Measurements from ENCODE around the gene SZT2.
A peak's percentile ranks its signal among the peaks of the same experiment; 100 is the strongest.
"Not testable (repeated sequence)": the region's sequence is repeated elsewhere in the genome, so short reads cannot be mapped to it uniquely, and the experiment has no call there.

Gene SZT2

GRCh38 chr1:43388613-43389012 is 1.1 kb upstream of the SZT2 start:
- no peak for DNase-seq (ENCODE audit: low spot score)

GRCh38 chr1:43392702-43393101 is 3.0 kb downstream of the SZT2 start:
- no peak for DNase-seq (ENCODE audit: low spot score)

- DNase-seq (ENCODE audit: low spot score) = no peak
Observed at GRCh38 chr1:43395523-43395922, 5.8 kb downstream of the SZT2 start.

GRCh38 chr1:43396059-43396458 is 6.4 kb downstream of the SZT2 start:
- DNase-seq (ENCODE audit: low spot score) = no peak

GRCh38 chr1:43398227-43398626 is 8.5 kb downstream of the SZT2 start:
- DNase-seq (ENCODE audit: low spot score) = no peak

- DNase-seq (ENCODE audit: low spot score) = not testable (repeated sequence)
Observed at GRCh38 chr1:43400441-43400840, 10.7 kb downstream of the SZT2 start.

GRCh38 chr1:43402089-43402865 is 12.6 kb downstream of the SZT2 start:
- DNase-seq (ENCODE audit: low spot score) = no peak

GRCh38 chr1:43404353-43404752 is 14.7 kb downstream of the SZT2 start:
- DNase-seq (ENCODE audit: low spot score) = no peak

- no peak for DNase-seq (ENCODE audit: low spot score)
Observed at GRCh38 chr1:43405219-43405875, 15.6 kb downstream of the SZT2 start.

- no peak for DNase-seq (ENCODE audit: low spot score)
Observed at GRCh38 chr1:43405876-43406234, 16.2 kb downstream of the SZT2 start.

GRCh38 chr1:43410571-43410970 is 20.9 kb downstream of the SZT2 start:
- DNase-seq (ENCODE audit: low spot score) = no peak

- DNase-seq (ENCODE audit: low spot score) = not testable (repeated sequence)
Observed at GRCh38 chr1:43413426-43413825, 23.7 kb downstream of the SZT2 start.

GRCh38 chr1:43414634-43415223 is 25.0 kb downstream of the SZT2 start:
- DNase-seq (ENCODE audit: low spot score) = peak; percentile 39

- no peak for DNase-seq (ENCODE audit: low spot score)
Observed at GRCh38 chr1:43415901-43416300, 26.2 kb downstream of the SZT2 start.

GRCh38 chr1:43418858-43419257 is 29.2 kb downstream of the SZT2 start:
- DNase-seq (ENCODE audit: low spot score) = no peak

GRCh38 chr1:43419627-43420425 is 30.1 kb downstream of the SZT2 start:
- no peak for DNase-seq (ENCODE audit: low spot score)

- DNase-seq (ENCODE audit: low spot score) = no peak
Observed at GRCh38 chr1:43420874-43421273, 31.2 kb downstream of the SZT2 start.

GRCh38 chr1:43421396-43421795 is 31.7 kb downstream of the SZT2 start:
- DNase-seq (ENCODE audit: low spot score) = no peak

GRCh38 chr1:43421976-43422750 is 32.5 kb downstream of the SZT2 start:
- DNase-seq (ENCODE audit: low spot score) = no peak

GRCh38 chr1:43422995-43423671 is 33.4 kb downstream of the SZT2 start:
- DNase-seq (ENCODE audit: low spot score) = no peak
